HCT116 (cell line): Measurements from ENCODE around the gene SNX15.

Experiments
- ATF3 ChIP-seq: IDR thresholded peaks from 2 replicates; pipeline ENCODE4 v1.6.1; 2012
- CTCF ChIP-seq, 3 experiments: fragments of 200-600 bp in 1 of 3; sonication (generic) in 1 of 3; IDR thresholded peaks in 2 of 3; conservative IDR thresholded peaks in 1 of 3; 2 replicates each; pipeline ENCODE4 v1.5.1; 2012 to 2017; ENCODE audit warnings: low read depth in 2 of 3, low read length in 2 of 3, antibody characterized with exemption in 1 of 3, borderline replicate concordance in 1 of 3, control low read depth in 1 of 3, mild to moderate bottlenecking in 1 of 3, mixed read lengths in 1 of 3, mixed run types in 1 of 3, moderate library complexity in 1 of 3; ENCODE audit not compliant: insufficient read depth in 1 of 3
- EZH2 ChIP-seq: fragments of 200-600 bp; sonication (generic); IDR thresholded peaks from 2 replicates; pipeline ENCODE4 v1.6.1; 2017; ENCODE audit warnings: antibody characterized with exemption, mixed run types
- MAX ChIP-seq: IDR thresholded peaks from 2 replicates; pipeline ENCODE4 v1.6.1; 2012
- POLR2A ChIP-seq: IDR thresholded peaks from 2 replicates; pipeline ENCODE4 v1.7.0; 2011; ENCODE audit warnings: borderline replicate concordance; ENCODE audit not compliant: insufficient read depth, insufficient read length; ENCODE audit errors: extremely low read depth
- POLR2AphosphoS5 ChIP-seq: IDR thresholded peaks from 2 replicates; pipeline ENCODE4 v1.6.1; 2011; ENCODE audit warnings: mild to moderate bottlenecking, low read depth, low read length, moderate library complexity
- REST ChIP-seq: IDR thresholded peaks from 2 replicates; pipeline ENCODE4 v1.6.1; 2012; ENCODE audit warnings: low read depth
- SRF ChIP-seq: IDR thresholded peaks from 2 replicates; pipeline ENCODE4 v1.6.1; 2012; ENCODE audit warnings: low read depth
- YY1 ChIP-seq: IDR thresholded peaks from 2 replicates; pipeline ENCODE4 v1.6.1; 2011; ENCODE audit warnings: low read length, low read depth, moderate library complexity, mild to moderate bottlenecking; ENCODE audit not compliant: insufficient replicate concordance; ENCODE audit errors: extremely low read depth
- ZFX ChIP-seq: fragments of 450-650 bp; IDR thresholded peaks from 2 replicates; pipeline ENCODE4 v1.6.1; 2017
- ZNF274 ChIP-seq: fragments of 200-500 bp; sonication (Bioruptor generic); IDR thresholded peaks from 2 replicates; pipeline ENCODE4 v1.6.1; 2014; ENCODE audit warnings: mild to moderate bottlenecking, low read depth, low read length, inconsistent platforms

GRCh38 chr11:65008873-65009272 lies 18.4 kb upstream of the SNX15 start:
- TF ChIP-seq SRF, result no peak
- no peak for TF ChIP-seq CTCF (IDR thresholded peaks at IDR 0.05 in 2 of 3, conservative IDR thresholded peaks at IDR 0.05 in 1 of 3; ENCODE audit: borderline replicate concordance in 1 of 3, insufficient read depth in 1 of 3, low read depth in 2 of 3, low read length in 2 of 3)
- TF ChIP-seq POLR2A, result no peak
- TF ChIP-seq POLR2AphosphoS5, result no peak
- TF ChIP-seq ZFX, result no peak
- no peak for TF ChIP-seq ATF3
- no peak for TF ChIP-seq ZNF274
- no peak for TF ChIP-seq REST
- TF ChIP-seq YY1, result no peak
- TF ChIP-seq MAX, result no peak
- no peak for TF ChIP-seq EZH2
